Stomach smooth muscle (tissue), 2 donors: Measurements from ENCODE around the gene ARFGEF3.

Experiments
- H3K27ac ChIP-seq: one replicate; pipeline ENCODE4 v1.7.0; 2013; ENCODE audit warnings: mild to moderate bottlenecking, low read length, inconsistent platforms
- H3K27me3 ChIP-seq, 2 donors: one replicate each; pipeline ENCODE4 v1.7.0; 2013; ENCODE audit warnings: low read length in 2 of 2; ENCODE audit not compliant: insufficient read depth in 2 of 2, control insufficient read depth in 1 of 2
- H3K36me3 ChIP-seq, 2 donors: one replicate each; pipeline ENCODE4 v1.7.0; 2013; ENCODE audit warnings: low read length in 2 of 2; ENCODE audit not compliant: control insufficient read depth in 2 of 2, insufficient read depth in 2 of 2
- H3K4me1 ChIP-seq: one replicate; pipeline ENCODE4 v1.7.0; 2013; ENCODE audit warnings: low read length; ENCODE audit not compliant: control insufficient read depth, insufficient read depth
- H3K4me3 ChIP-seq, 2 donors: one replicate each; pipeline ENCODE4 v1.7.0; 2013; ENCODE audit warnings: low read length in 2 of 2
- H3K9ac ChIP-seq, 2 donors: one replicate each; pipeline ENCODE4 v1.7.0; 2013; ENCODE audit warnings: low read length in 2 of 2, mild to moderate bottlenecking in 1 of 2
- H3K9me3 ChIP-seq, 2 donors: one replicate each; pipeline ENCODE4 v1.7.0; 2013; ENCODE audit warnings: low read length in 2 of 2; ENCODE audit not compliant: control insufficient read depth in 2 of 2
- donor health status: healthy.
- donor health status: Pancreatic carcinoma.

Gene ARFGEF3

GRCh38 chr6:138129190-138129589, 32.5 kb upstream of the ARFGEF3 start:
- H3K27ac ChIP-seq = no peak overlapping the region
- no peaks in the 10 kb centered on the region for H3K9me3 ChIP-seq
- no peak overlapping the region for H3K9ac ChIP-seq
- H3K27me3 ChIP-seq = no peaks in the 10 kb centered on the region
- no peaks in the 10 kb centered on the region for H3K4me1 ChIP-seq
- H3K4me3 ChIP-seq = no peak overlapping the region
- no peaks in the 10 kb centered on the region for H3K36me3 ChIP-seq

DNA sequence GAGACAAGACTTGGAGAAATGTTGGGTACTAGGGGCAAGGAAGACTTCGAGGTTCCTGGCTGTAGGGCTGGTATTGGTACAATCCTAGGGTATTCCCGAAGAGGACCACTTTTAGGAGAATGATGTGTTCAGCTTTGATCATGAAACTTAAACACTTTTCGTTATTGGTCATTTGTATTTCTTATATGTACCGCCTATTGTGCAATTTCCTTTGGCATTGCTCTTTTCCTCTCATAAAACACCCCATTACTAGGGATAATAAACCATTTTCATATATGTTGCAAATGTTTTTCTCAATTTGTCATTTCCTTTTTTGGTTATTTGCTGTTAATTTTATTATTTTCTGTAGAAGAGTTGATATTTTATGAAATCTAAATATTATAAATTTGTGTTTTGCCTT, 18.9 kb upstream of the ARFGEF3 start:
- Histone ChIP-seq H3K9ac (no peak overlapping the region), H3K27me3 (no peaks in the 10 kb centered on the region), H3K9me3 (no peaks in the 10 kb centered on the region), H3K4me1 (no peaks in the 10 kb centered on the region), H3K36me3 (no peaks in the 10 kb centered on the region), H3K27ac (no peak overlapping the region), H3K4me3 (no peak overlapping the region)

DNA sequence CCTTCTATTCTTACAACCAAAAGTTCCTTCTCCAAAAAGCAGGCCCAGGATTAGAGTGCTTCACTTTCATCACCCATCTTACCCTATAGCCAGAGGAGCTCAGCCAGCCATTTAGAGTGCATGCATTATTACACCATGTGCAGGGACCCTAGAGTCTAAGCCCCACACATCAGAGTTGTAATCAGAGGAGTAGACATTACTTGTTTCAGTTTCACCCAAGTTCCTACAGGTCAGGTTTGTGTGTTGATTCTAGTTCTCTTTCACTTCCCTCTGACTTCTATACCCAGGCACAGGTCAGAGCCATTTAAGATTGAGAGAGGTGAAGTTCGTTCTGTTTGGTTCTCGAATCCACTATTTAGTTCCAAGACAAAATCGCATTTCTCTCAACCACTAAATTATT, 16.3 kb upstream of the ARFGEF3 start:
- no peaks in the 10 kb centered on the region for H3K4me1 ChIP-seq
- no peaks in the 10 kb centered on the region for H3K9me3 ChIP-seq
- H3K27ac ChIP-seq = no peak overlapping the region
- H3K9ac ChIP-seq = no peak overlapping the region
- H3K36me3 ChIP-seq = no peaks in the 10 kb centered on the region
- H3K4me3 ChIP-seq = no peak overlapping the region
- H3K27me3 ChIP-seq = no peaks in the 10 kb centered on the region

GRCh38 chr6:138146544-138146943, 15.2 kb upstream of the ARFGEF3 start:
- Histone ChIP-seq H3K4me3 (no peak overlapping the region), H3K27ac (no peak overlapping the region), H3K9ac (no peak overlapping the region), H3K27me3 (no peaks in the 10 kb centered on the region), H3K9me3 (no peaks in the 10 kb centered on the region), H3K36me3 (no peaks in the 10 kb centered on the region), H3K4me1 (no peaks in the 10 kb centered on the region)

GRCh38 chr6:138155443-138155842, 6.3 kb upstream of the ARFGEF3 start:
- no peak overlapping the region for H3K9ac ChIP-seq
- H3K4me1 ChIP-seq = no peaks in the 10 kb centered on the region
- H3K9me3 ChIP-seq = no peaks in the 10 kb centered on the region
- no peaks in the 10 kb centered on the region for H3K36me3 ChIP-seq
- no peak overlapping the region for H3K27ac ChIP-seq
- H3K27me3 ChIP-seq = peaks cover 5 to 14% of the 10 kb centered on the region in 2 donors
- H3K4me3 ChIP-seq = no peak overlapping the region

DNA sequence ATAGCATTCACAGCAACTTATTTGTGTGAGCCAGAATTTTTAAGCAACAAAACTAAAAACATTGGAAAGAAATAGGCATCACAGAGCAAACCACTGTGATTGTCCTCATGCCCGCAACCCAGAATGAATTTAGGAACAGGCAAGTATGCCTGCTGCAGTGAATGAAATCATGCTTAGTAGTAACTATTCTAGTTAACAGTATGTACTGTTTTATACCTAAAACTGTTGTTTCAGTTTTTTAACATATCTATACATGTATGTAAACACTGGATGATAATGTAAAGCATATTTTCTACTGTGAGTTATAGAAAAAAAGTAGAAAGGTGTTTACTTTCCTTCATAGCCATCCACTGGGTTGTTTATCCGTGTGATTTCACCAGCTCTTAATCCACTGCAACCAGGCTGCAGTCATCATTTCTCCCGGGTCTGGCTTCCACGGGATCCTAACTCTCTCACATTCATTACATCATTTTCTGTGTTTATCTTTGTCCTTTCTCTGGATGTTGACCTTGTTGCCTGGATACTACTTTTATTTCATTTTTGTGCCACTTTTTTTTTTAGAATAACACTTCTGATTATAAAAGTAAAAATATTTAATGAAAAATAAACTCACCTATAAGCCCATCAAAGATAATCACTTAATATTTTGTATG, 3.6 kb upstream of the ARFGEF3 start:
- Histone ChIP-seq H3K27me3 (peaks cover 16 to 31% of the 10 kb centered on the region in 2 donors), H3K4me3 (no peak overlapping the region), H3K27ac (no peak overlapping the region), H3K9ac (no peak overlapping the region), H3K9me3 (no peaks in the 10 kb centered on the region), H3K36me3 (no peaks in the 10 kb centered on the region), H3K4me1 (peaks cover 12% of the 10 kb centered on the region)

- H3K9ac ChIP-seq = no peak overlapping the region
- peaks cover 16 to 31% of the 10 kb centered on the region in 2 donors for H3K27me3 ChIP-seq
- H3K4me3 ChIP-seq = no peak overlapping the region
- H3K36me3 ChIP-seq = no peaks in the 10 kb centered on the region
- no peaks in the 10 kb centered on the region for H3K9me3 ChIP-seq
- H3K27ac ChIP-seq = no peak overlapping the region
- H3K4me1 ChIP-seq = peaks cover 12% of the 10 kb centered on the region
Measured at GRCh38 chr6:138159246-138159645, 2.5 kb upstream of the ARFGEF3 start.

GRCh38 chr6:138160329-138161087, 1.2 kb upstream of the ARFGEF3 start:
- H3K9ac ChIP-seq = no peak overlapping the region
- H3K4me3 ChIP-seq = no peak overlapping the region
- peaks cover 16 to 31% of the 10 kb centered on the region in 2 donors for H3K27me3 ChIP-seq

DNA sequence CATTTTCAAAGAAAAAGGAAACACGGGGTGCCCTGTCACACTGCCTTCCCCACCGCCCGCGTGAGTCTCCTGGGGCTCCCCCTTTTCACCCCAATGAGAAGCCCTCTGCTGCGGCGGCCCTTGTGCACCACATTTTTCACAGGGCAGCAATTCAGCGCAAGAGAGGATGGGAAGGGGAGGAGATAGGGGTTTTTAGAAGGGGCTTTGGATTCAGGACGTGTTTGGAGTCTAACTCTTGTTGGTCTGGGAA, 726 bp upstream of the ARFGEF3 start:
- Histone ChIP-seq H3K9ac (no peak overlapping the region), H3K9me3 (no peaks in the 10 kb centered on the region), H3K27ac (no peak overlapping the region), H3K27me3 (peaks cover 16 to 31% of the 10 kb centered on the region in 2 donors), H3K4me1 (peaks cover 12% of the 10 kb centered on the region), H3K4me3 (peak overlapping the region; percentile 16 to 73), H3K36me3 (no peaks in the 10 kb centered on the region)

More at GRCh38 chr6:138160329-138161087, 1.2 kb upstream of the ARFGEF3 start:
- H3K9me3 ChIP-seq = no peaks in the 10 kb centered on the region
- no peak overlapping the region for H3K27ac ChIP-seq
- peaks cover 12% of the 10 kb centered on the region for H3K4me1 ChIP-seq
- no peaks in the 10 kb centered on the region for H3K36me3 ChIP-seq

DNA sequence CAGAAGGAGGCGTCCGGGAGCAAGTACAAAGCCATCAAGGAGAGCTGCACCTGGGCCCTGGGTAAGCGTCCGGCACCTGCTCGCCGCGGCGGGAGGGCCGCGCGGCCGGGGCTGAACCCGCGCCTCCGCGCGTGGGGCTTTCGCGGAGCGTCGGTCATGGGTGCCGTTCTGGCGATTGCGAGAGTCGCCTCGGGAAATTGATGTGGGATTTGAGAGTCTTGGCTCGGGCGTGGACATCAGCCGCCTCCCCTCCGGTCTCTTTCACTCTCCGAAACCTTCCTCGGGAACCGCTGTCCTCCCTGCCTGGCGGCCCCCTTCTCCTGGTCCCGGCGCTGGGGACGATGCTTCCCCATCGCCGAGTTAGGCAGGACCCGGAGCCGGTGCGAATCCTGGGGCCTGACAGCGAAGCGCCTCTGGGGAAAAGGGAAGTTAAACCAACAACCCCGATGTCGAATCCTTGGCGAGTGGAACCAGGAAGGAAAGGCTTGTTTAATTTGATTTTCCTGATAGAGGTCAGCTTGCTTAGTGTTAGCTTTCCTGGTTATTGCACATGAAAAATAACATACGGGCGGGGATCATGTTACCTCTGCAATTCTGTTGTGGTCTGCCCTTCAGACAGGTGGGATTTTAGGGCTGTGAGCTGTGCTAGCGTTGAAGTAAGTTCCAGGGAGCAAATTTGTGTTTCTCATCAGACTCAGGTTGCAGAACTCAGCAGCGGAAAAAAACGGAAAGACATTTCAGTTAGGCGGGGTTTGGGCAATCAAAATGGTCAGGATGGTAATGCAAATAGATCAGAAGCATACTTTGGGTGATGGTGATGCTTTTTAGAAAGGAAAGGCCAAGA, 594 bp downstream of the ARFGEF3 start:
- H3K9ac ChIP-seq = peak overlapping the region in 1 of 2 donors; percentile 36
- no peaks in the 10 kb centered on the region for H3K9me3 ChIP-seq
- H3K27ac ChIP-seq = no peak overlapping the region
- peaks cover 12% of the 10 kb centered on the region for H3K4me1 ChIP-seq
- H3K4me3 ChIP-seq = peak overlapping the region; percentile 64 to 73
- H3K27me3 ChIP-seq = peaks cover 16 to 27% of the 10 kb centered on the region in 2 donors
- no peaks in the 10 kb centered on the region for H3K36me3 ChIP-seq
